AG09309 (cell line): ENCODE measurements around the gene PIP5K1A.
"Not testable (repeated sequence)": the region's sequence is repeated elsewhere in the genome, so short reads cannot be mapped to it uniquely, and the experiment has no call there.

Source experiments
- DNase-seq: peaks from one replicate; pipeline ENCODE4 v3.0.0-alpha.2; 2010; ENCODE audit warnings: low read depth
- H3K4me3 ChIP-seq: 2 replicates; pipeline ENCODE4 v1.5.1; 2011; ENCODE audit warnings: mild to moderate bottlenecking, low read depth, low read length, moderate library complexity; ENCODE audit not compliant: control insufficient read depth
- CTCF ChIP-seq: IDR thresholded peaks from 2 replicates; pipeline ENCODE4 v1.5.1; 2011; ENCODE audit warnings: mild to moderate bottlenecking, low read depth, low read length, inconsistent platforms; ENCODE audit not compliant: insufficient read depth, control insufficient read depth; ENCODE audit errors: missing control alignments

PIP5K1A gene

DNA sequence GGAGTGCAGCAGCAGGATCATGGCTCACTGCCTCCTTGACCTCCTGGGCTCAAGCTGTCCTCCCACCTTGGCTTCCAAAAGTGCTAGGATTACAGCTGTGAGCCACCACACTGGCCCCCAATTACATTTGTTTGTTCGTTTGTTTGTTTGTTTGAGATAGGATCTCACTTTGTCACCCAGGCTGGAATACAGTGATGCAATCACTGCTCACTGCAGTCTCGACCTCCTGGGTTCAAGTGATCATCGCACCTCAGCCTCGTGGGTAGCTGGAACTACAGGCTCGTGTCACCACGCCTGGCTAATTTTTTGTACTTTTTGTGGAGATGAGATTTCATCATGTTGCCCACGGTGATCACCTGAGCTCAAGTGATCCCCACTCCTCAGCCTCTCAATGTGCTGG lies 6.3 kb upstream of the PIP5K1A start:
- no peak for DNase-seq
- no peak overlapping the region for H3K4me3 ChIP-seq
- no peak for TF ChIP-seq CTCF

GRCh38 chr1:151193304-151193703 lies 5.0 kb upstream of the PIP5K1A start:
- DNase-seq = no peak

DNA sequence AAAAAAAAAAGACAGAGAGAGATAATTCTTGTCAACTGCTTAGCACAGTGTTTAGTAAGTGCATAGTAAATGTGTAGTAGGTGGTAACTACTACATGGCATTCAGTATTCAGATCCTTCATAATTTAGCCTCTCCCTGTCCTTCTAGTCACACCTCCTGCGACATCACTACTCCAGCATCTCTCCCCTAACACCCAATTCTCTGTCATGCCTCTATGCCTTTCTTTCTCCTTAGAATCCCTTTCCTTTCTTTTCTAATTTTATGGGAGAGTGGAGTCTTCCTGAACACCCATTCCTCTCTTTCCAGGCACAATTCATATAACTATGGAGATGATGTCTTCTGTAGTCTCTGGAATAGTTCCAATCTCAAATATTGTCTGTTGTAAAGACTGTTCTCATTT lies 4.5 kb upstream of the PIP5K1A start:
- no peak for TF ChIP-seq CTCF

More at GRCh38 chr1:151193304-151193703, 5.0 kb upstream of the PIP5K1A start:
- H3K4me3 ChIP-seq = no peak overlapping the region
- TF ChIP-seq CTCF = no peak

DNA sequence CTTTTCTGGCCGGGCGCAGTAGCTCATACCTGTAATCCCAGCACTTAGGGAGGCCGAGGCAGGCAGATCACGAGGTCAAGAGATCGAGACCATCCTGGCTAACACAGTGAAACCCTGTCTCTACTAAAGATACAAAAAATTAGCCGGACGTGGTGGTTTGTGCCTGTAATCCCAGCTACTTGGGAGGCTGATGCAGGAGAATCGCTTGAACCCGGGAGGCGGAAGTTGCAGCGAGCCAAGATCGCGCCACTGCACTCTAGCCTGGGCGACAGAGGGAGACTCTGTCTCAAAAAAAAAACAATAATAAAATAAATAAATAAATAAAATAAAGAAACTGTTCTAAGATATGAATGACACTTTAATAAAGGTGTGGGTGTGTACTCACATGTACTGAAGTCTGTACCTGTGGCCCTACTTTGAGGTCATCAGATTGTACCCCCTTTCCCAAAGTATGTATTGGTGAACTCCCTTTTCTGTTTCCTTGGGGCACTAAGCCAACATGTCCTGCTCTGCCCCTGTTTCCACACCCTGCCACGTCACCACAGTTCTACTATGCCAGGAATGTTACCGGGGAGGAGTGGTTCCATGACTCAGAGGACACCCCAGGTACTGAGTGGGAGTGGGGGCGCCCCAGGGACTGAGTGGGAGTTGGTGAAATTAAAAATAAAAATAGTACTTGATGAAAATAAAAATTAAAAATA lies 3.3 kb upstream of the PIP5K1A start:
- peak; percentile 69 for DNase-seq
- peak overlapping the region; percentile 24 for H3K4me3 ChIP-seq

More for the DNA sequence above, 4.5 kb upstream of the PIP5K1A start:
- H3K4me3 ChIP-seq = no peak overlapping the region
- DNase-seq = no peak

GRCh38 chr1:151196292-151196800 lies 2.0 kb upstream of the PIP5K1A start:
- peak; percentile 62 for TF ChIP-seq CTCF
- peak; percentile 65 for DNase-seq
- H3K4me3 ChIP-seq = peak overlapping the region; percentile 26

- no peak for TF ChIP-seq CTCF
- no peak for DNase-seq
- H3K4me3 ChIP-seq = peak overlapping the region; percentile 99
Measured at GRCh38 chr1:151197863-151198253, 494 bp upstream of the PIP5K1A start.

DNA sequence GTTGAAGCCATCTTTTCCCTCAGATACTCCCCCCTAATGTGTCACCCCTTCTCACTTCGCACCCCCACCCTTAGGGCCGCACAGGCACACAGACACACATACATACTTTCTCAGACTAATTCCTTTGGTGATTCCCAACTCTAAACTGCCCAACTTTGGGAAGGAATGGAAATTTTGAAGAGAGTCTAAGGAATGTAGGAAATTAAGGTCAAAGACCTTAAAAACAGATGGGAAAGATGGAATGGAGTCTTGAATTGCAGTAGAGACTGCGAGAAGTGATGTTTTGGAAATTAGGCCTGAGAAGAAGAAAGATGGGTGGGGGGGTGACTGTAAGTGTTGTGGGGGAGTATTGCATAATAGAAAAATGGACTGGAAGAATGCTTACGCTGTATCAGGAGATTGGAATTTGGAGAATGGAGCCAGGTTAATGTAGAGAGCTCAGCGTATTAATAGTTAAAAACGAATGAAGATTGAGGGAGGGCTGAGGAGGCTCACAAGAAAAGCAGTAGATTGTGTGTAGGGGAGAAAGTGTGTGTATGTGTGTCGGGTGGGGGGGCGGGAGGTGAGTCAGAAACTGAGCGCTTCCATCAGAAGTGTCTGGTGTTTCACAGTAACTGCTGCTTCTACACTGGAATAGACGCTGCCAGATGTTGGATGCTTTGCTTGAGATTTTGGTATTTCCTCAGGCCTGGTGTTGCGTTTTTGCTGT lies 1.7 kb downstream of the PIP5K1A start:
- peak overlapping the region; percentile 99 for H3K4me3 ChIP-seq
- TF ChIP-seq CTCF = no peak
- DNase-seq = peak; percentile 78

DNA sequence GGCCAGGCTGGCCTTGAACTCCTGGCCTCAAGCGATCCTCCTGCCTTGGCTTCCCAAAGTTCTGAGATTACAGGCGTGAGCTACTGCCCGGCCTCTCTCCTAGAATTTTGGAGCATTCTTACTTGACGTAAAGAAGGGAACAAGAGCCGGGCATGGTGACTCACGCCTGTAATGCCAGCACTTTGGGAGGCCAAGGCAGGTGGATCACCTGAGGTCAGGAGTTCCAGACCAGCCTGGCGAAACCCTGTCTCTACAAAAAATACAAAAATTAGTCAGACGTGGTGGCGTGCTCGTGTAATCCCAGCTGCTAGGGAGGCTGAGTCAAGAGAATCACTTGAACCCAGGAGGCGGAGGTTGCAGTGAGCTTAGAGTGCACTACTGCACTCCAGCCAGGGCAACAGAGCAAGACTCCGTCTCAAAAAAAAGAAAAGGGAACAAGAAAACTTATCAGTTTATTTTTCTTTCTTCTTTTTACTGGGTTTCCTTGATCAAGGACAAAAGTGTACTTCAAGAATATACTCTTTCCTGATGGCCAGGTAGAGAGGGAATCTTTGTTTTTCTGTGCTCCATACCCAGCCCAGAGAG lies 7.1 kb downstream of the PIP5K1A start:
- not testable (repeated sequence) for H3K4me3 ChIP-seq, DNase-seq
